Measurements from ENCODE around the gene LRP11.

The LRP11 gene

GRCh38 chr6:149782337-149782736 lies 81.8 kb downstream of the LRP11 start:
- DNase-seq (ENCODE audit: low read depth in 2 of 2): no peak

- no peak for DNase-seq (ENCODE audit: low read depth in 2 of 2)
Measured at GRCh38 chr6:149781715-149782114, 82.4 kb downstream of the LRP11 start.

- no peak for DNase-seq (ENCODE audit: low read depth in 2 of 2)
Measured at GRCh38 chr6:149779644-149779963, 84.6 kb downstream of the LRP11 start.

- DNase-seq (ENCODE audit: low read depth in 2 of 2): no peak
Measured at GRCh38 chr6:149777624-149778023, 86.5 kb downstream of the LRP11 start.

- DNase-seq (ENCODE audit: low read depth in 2 of 2): no peak
Measured at GRCh38 chr6:149771925-149772324, 92.2 kb downstream of the LRP11 start.

- DNase-seq (ENCODE audit: low read depth in 2 of 2): no peak
Measured at GRCh38 chr6:149771185-149771584, 93.0 kb downstream of the LRP11 start.

- DNase-seq (ENCODE audit: low read depth in 2 of 2): no peak
Measured at GRCh38 chr6:149769676-149770075, 94.5 kb downstream of the LRP11 start.

All from stimulated activated CD8-positive, alpha-beta memory T cell treated with anti-CD3 and anti-CD28 coated beads, Interleukin-15, amount 100 ng/mL, for 4 hours (primary cell).